Stimulated activated naive CD8-positive, alpha-beta T cell treated with anti-CD3 and anti-CD28 coated beads, Interleukin-15, Interleukin-2, amounts not matched to agents 100 ng/mL and 50 ng/mL, for 24 hours (primary cell): ENCODE results near the gene ZNF358.

Experiments
- H3K27ac Mint-ChIP-seq: one replicate; pipeline ENCODE4 v1.8.0; 2021; ENCODE audit warnings: mild to moderate bottlenecking, mixed read lengths
- H3K27me3 Mint-ChIP-seq: one replicate; pipeline ENCODE4 v1.8.0; 2021; ENCODE audit warnings: mixed read lengths
- H3K36me3 Mint-ChIP-seq: one replicate; pipeline ENCODE4 v1.8.0; 2021; ENCODE audit warnings: low read depth, mixed read lengths
- H3K4me1 Mint-ChIP-seq: one replicate; pipeline ENCODE4 v1.8.0; 2021; ENCODE audit warnings: low read depth, mixed read lengths
- H3K4me3 Mint-ChIP-seq: one replicate; pipeline ENCODE4 v1.8.0; 2021; ENCODE audit warnings: mild to moderate bottlenecking, mixed read lengths
- H3K9me3 Mint-ChIP-seq: one replicate; pipeline ENCODE4 v1.8.0; 2021; ENCODE audit warnings: mixed read lengths

The ZNF358 gene

DNA sequence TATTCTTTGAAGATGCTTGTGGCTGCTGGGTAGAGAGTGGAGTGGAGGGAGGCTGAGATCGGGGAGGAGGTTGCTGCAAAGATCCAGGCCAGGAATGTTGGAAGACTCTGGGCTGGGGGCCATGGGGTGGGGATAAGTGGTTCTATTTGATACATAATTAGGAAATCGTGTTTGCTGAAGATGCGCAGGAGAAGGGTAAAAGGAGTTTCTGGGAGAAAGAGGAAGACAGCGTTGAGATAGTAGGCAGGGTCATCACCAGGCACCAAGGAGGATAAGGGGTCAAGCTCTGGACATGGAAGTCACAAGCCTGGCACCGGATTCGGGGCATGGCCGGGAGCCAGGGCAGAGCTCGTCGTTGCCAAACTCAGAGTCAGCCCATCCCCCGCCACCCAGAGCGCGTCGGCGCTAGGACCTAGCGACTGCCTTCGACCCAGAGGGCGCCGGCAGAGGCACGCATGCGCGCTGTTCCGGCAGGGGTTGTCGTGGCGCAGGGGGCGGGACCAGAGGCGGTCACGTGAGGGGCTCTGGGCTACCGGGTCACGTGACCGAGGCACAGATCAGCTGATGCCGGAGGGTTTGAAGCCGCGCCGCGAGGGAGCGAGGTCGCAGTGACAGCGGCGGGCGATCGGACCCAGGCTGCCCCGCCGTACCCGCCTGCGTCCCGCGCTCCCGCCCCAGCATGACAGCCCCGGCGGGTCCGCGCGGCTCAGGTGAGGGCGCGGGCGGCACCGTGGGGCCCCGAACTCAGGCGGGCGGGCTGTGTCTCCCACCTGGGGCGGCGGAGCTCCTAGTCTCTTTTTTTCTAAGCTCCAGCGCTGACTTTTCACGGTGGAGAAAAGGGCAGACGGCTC, 6.4 kb downstream of the ZNF358 start, which contains the start of gene MCOLN1:
Gene MCOLN1 (plus strand): TSS at position 553 of the 851 bp plus-strand sequence. CDS start 127 bp downstream, at position 680.
- H3K27ac Mint-ChIP-seq = peak within 1 kb of the TSS; percentile 79
- peaks cover 13% of the 10 kb centered on the region for H3K4me1 Mint-ChIP-seq
- H3K27me3 Mint-ChIP-seq = no peaks in the 10 kb centered on the region
- no peaks in the 10 kb centered on the region for H3K9me3 Mint-ChIP-seq
- H3K4me3 Mint-ChIP-seq = peak within 1 kb of the TSS; percentile 84
- no peaks in the 10 kb centered on the region for H3K36me3 Mint-ChIP-seq

DNA sequence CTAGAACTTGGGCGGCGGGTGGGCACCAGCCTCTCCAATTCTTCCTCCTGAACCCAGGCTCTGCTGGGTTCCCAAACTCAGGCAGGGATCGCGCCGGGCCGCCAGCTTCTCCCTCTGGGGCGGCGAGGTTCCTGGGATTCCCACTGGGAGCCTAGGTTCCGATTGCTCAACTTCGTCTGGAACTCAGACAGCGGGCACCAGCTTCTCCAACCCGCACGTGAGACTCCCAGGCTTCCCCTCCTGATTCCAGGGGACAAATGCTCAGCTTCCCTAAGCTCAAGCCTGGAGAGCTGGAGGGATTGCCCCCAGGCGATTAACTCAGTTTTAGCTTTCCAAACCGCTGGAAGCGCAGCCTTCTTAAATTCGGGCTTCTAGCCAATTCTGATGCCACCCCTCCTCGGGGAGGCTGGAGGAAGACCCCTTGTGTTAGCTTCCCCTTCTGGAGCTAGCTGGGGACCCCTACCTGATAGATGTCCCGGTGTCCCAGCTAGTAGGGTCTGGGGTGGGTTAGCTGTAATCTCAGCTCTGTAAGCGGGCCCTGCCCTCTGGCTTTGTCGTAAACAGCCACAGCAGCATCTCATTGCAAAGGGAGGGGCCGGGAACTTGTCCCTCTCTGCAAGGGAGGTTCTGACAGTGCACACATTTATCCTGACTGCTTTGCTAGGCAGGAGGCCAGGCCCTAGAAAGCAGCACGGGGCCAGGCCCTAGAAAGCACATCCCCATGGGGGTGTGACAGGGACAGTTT, 7.2 kb downstream of the ZNF358 start:
- peak overlapping the region; percentile 84 for H3K4me3 Mint-ChIP-seq
- H3K36me3 Mint-ChIP-seq = no peaks in the 10 kb centered on the region
- H3K9me3 Mint-ChIP-seq = no peaks in the 10 kb centered on the region
- peaks cover 13% of the 10 kb centered on the region for H3K4me1 Mint-ChIP-seq
- no peaks in the 10 kb centered on the region for H3K27me3 Mint-ChIP-seq
- H3K27ac Mint-ChIP-seq = no peak overlapping the region

DNA sequence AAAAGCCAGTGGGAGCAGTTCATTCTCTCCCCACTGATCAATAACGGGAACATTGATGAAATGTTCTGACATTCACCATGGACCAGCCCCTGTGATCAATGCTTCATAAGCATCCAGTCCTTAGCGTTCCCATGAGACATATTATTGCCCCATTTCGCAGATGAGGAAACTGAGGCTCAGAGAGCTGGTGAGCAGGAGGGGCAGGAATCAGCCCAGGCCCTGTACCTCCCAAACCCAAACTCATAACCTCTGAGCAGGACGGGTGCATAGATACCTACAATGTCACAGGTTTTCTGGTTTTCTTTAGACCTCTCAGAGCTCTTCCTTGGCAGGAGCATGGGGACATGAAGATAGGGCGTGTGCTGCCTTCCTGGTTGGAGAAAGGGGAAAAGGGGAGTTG, 8.6 kb downstream of the ZNF358 start:
- H3K4me3 Mint-ChIP-seq = no peak overlapping the region
- H3K27me3 Mint-ChIP-seq = no peaks in the 10 kb centered on the region
- no peak overlapping the region for H3K27ac Mint-ChIP-seq
- no peaks in the 10 kb centered on the region for H3K36me3 Mint-ChIP-seq
- peaks cover 13% of the 10 kb centered on the region for H3K4me1 Mint-ChIP-seq
- no peaks in the 10 kb centered on the region for H3K9me3 Mint-ChIP-seq

DNA sequence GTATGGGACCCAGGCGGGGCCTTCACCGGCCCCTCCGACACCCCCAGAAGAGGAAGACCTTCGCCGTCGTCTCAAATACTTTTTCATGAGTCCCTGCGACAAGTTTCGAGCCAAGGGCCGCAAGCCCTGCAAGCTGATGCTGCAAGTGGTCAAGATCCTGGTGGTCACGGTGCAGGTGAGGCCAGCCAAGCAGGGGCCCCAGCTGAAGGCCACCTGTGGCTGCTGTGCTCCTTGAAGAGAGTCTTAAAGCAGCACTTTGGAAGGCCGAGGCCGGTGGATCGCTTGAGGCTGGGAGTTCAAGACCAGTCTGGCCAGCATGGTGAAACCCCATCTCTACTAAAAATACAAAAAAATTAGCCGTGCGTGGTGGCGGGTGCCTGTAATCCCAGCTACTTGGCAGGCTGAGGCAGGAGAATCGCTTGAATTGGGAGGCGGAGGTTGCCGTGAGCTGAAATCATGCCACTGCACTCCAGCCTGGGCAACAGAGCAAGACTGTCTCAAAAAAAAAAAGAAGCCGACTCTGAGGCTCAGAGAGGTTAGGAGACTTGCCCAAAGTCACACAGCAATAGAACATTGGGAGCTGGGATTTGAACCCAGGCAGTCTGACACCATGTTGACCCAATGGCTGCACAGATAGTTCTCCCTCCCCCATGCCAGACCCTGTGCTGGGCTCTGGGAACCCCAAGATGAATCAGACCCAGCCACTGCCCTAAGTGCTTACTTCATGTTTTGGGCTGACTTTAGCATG, 9.3 kb downstream of the ZNF358 start:
- Mint-ChIP-seq H3K27ac (no peak overlapping the region), H3K4me3 (no peak overlapping the region), H3K9me3 (no peaks in the 10 kb centered on the region), H3K4me1 (peaks cover 13% of the 10 kb centered on the region), H3K27me3 (no peaks in the 10 kb centered on the region), H3K36me3 (peaks cover under 1% of the 10 kb centered on the region)

DNA sequence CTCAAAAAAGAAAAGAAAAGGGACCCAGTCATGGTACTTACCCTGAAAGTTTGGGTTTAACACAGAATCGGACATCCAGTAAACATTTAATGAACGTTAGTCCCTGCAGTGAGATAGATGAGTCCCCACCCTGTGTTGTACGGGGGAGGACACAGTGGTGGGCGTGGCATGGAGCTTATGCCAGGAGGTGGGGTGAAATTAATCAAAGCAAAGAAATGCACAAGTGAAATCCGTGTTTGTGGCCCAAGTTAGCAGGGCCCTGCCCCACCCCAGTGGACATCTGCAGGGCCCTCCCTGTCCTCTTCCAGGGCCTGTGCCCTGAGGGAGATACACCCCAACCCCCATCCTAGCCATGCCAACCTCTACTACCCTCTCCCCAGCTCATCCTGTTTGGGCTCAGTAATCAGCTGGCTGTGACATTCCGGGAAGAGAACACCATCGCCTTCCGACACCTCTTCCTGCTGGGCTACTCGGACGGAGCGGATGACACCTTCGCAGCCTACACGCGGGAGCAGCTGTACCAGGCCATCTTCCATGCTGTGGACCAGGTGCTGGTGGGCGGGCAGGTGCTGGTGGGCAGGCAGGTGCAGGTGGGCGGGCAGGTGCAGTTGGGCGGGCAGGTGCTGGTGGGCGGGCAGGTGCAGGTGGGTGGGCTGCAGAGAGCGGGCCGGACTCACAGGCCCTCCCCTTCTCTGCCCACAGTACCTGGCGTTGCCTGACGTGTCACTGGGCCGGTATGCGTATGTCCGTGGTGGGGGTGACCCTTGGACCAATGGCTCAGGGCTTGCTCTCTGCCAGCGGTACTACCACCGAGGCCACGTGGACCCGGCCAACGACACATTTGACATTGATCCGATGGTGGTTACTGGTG, 10.4 kb downstream of the ZNF358 start:
- Mint-ChIP-seq H3K27me3 (no peaks in the 10 kb centered on the region), H3K36me3 (peaks cover 4% of the 10 kb centered on the region), H3K27ac (no peak overlapping the region), H3K4me1 (peaks cover 13% of the 10 kb centered on the region), H3K4me3 (no peak overlapping the region), H3K9me3 (no peaks in the 10 kb centered on the region)

DNA sequence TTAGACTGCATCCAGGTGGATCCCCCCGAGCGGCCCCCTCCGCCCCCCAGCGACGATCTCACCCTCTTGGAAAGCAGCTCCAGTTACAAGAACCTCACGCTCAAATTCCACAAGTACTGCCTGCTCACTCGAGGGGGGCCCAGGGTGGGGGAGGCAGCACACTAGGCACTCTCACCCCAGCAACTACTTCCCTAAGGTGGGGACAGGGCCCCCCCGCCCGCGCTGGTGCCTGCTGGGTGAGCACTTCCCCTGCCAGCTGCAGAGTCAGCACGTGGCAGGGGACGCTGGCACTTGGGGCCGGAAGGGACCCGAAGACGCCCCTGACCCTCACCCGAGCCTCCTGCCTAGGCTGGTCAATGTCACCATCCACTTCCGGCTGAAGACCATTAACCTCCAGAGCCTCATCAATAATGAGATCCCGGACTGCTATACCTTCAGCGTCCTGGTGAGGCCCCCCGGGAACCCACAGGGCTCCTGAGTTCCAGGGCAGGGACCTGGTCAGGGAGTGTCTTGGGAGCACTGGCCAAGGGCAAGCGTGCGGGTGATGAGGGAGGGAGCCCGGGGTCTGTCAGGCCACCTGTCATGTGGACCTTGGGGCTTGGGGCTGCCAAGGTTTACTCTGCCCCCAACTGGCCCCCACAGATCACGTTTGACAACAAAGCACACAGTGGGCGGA, 11.8 kb downstream of the ZNF358 start:
- Mint-ChIP-seq H3K4me1 (peaks cover 9% of the 10 kb centered on the region), H3K27me3 (no peaks in the 10 kb centered on the region), H3K27ac (no peak overlapping the region), H3K4me3 (no peak overlapping the region), H3K36me3 (peaks cover 8% of the 10 kb centered on the region), H3K9me3 (no peaks in the 10 kb centered on the region)

DNA sequence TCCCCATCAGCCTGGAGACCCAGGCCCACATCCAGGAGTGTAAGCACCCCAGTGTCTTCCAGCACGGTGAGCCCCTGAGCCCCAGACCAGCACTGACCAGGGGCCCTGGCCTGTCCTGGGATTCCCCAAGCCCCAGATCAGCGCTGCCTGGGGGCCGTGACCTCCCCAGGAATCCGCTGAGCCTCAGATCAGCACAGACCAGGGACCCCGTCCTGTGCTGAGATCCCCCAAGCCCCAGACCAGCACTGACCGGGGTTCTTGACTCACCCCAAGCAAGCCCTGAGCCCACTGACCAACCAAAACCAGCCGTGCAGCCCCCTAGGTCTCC, 12.3 kb downstream of the ZNF358 start:
- no peak overlapping the region for H3K4me3 Mint-ChIP-seq
- H3K36me3 Mint-ChIP-seq = peaks cover 8% of the 10 kb centered on the region
- no peaks in the 10 kb centered on the region for H3K27me3 Mint-ChIP-seq
- no peak overlapping the region for H3K27ac Mint-ChIP-seq
- H3K9me3 Mint-ChIP-seq = no peaks in the 10 kb centered on the region
- peaks cover 11% of the 10 kb centered on the region for H3K4me1 Mint-ChIP-seq

DNA sequence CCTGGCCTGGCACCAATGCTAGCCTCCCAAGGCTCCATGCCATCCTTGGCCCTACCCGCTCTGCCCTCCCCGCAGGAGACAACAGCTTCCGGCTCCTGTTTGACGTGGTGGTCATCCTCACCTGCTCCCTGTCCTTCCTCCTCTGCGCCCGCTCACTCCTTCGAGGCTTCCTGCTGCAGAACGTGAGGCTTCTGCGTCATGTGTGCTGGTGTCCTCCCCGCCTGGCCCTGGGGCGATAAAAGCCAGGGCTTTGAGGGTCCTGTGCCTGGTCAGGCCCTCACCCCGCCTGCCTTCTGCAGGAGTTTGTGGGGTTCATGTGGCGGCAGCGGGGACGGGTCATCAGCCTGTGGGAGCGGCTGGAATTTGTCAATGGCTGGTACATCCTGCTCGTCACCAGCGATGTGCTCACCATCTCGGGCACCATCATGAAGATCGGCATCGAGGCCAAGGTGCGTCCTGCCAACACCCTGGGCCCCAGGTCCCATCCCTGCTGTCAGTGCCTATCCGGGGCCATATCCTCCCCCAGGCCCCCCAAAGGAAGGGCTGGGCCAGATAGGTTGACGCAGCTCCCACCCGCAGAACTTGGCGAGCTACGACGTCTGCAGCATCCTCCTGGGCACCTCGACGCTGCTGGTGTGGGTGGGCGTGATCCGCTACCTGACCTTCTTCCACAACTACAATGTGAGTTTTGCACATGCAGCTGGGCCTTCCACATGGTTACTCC, 12.8 kb downstream of the ZNF358 start:
- no peaks in the 10 kb centered on the region for H3K27me3 Mint-ChIP-seq
- peaks cover 11% of the 10 kb centered on the region for H3K4me1 Mint-ChIP-seq
- H3K36me3 Mint-ChIP-seq = peaks cover 8% of the 10 kb centered on the region
- no peak overlapping the region for H3K4me3 Mint-ChIP-seq
- H3K9me3 Mint-ChIP-seq = no peaks in the 10 kb centered on the region
- no peak overlapping the region for H3K27ac Mint-ChIP-seq

DNA sequence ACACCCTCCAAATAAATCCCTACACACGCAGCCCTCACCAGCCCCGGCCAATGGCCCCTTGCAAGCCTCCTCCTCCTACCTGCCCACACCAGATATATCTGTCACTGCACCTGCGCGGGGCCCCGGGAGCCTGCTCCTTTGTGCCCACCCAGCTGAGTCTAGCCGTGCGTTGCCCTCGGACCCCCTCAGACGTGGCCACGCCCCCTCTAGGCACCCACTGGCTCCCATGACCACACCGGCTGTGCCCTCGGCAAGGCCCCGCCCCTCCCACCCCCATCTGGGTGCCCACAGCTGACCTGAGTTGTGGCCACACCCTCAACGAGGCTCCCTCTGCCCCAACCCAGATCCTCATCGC, 13.3 kb downstream of the ZNF358 start:
- H3K27ac Mint-ChIP-seq = no peak overlapping the region
- no peaks in the 10 kb centered on the region for H3K9me3 Mint-ChIP-seq
- peaks cover 8% of the 10 kb centered on the region for H3K36me3 Mint-ChIP-seq
- no peaks in the 10 kb centered on the region for H3K27me3 Mint-ChIP-seq
- peaks cover 12% of the 10 kb centered on the region for H3K4me1 Mint-ChIP-seq
- H3K4me3 Mint-ChIP-seq = no peak overlapping the region

DNA sequence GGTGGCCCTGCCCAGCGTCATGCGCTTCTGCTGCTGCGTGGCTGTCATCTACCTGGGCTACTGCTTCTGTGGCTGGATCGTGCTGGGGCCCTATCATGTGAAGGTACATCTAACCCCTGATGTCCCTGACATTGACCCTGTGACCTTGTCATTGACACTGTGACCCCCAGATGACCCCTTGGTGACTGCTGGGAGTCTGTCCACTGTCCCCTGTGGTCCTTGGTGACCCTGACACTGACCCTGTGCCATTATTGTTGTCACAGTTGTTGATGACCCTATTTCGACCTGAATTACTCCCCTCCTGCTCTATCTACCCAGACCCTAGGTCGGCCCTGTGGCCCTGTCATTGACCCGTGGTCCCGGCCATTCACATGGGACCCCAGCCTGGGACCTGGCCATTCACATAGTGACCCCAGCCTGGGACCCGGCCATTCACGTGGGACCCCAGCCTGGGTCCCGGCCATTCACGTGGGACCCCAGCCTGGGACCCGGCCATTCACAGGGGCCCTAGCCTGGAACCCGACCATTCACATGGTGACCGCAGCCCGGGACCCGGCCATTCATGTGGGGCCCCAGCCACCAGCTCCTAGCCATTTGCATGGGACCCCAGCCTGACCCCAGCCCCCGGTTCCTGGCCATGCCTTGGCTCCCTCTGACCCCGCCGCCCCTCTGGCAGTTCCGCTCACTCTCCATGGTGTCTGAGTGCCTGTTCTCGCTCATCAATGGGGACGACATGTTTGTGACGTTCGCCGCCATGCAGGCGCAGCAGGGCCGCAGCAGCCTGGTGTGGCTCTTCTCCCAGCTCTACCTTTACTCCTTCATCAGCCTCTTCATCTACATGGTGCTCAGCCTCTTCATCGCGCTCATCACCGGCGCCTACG, 13.9 kb downstream of the ZNF358 start:
- H3K4me3 Mint-ChIP-seq = no peak overlapping the region
- H3K4me1 Mint-ChIP-seq = peaks cover 12% of the 10 kb centered on the region
- H3K36me3 Mint-ChIP-seq = peaks cover 8% of the 10 kb centered on the region

DNA sequence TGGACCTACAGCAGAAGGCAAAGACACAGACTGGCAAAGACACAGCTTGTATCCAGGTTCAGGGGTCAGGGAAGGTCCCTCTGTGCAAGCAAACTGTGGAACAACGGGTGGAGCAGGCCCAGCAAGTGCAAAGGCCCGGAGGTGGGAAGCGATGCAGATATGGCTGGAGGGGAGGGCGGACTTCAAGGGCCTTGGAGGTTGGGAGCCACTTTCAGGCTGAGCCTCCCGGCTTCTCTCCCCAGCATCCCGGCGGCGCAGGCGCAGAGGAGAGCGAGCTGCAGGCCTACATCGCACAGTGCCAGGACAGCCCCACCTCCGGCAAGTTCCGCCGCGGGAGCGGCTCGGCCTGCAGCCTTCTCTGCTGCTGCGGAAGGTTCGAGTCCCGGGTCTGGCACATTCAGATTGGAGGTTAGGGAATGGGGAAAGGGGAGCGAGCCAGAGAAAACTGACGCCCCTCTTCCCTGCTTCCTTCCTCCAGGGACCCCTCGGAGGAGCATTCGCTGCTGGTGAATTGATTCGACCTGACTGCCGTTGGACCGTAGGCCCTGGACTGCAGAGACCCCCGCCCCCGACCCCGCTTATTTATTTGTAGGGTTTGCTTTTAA, 17.5 kb downstream of the ZNF358 start:
- no peaks in the 10 kb centered on the region for H3K9me3 Mint-ChIP-seq
- no peak overlapping the region for H3K27ac Mint-ChIP-seq
- peaks cover 12% of the 10 kb centered on the region for H3K36me3 Mint-ChIP-seq
- H3K27me3 Mint-ChIP-seq = no peaks in the 10 kb centered on the region
- peak overlapping the region; percentile 94 for H3K4me3 Mint-ChIP-seq
- peaks cover 23% of the 10 kb centered on the region for H3K4me1 Mint-ChIP-seq

More for the DNA sequence above, 13.9 kb downstream of the ZNF358 start:
- no peak overlapping the region for H3K27ac Mint-ChIP-seq
- H3K9me3 Mint-ChIP-seq = no peaks in the 10 kb centered on the region
- H3K27me3 Mint-ChIP-seq = no peaks in the 10 kb centered on the region

DNA sequence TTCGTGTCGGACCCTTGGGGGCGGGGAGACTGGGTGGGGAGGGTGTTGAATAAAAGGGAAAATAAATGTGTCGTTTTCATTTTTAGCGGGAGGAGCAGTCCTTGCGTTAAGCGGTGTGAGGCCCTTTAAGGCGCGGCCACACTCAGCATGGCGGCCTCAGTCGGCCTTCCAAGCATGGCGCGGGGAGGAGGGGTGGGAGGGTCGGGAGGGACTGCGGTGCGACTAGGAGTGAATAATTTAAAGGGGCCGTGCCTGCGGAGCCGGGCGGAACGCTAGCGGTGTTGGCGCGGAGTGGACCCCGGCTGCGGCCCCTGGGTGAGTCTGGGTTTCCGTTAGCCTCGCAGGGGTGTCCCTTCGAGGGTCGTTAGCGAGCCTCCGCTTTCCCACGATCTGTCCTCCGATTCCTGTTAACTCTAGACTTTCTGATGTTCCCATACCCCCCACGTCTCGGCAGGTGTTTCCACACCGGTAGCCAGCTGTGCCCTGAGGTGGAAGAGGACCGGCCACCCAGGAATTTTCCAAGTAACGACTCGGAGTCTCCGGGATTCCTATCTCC, 18.1 kb downstream of the ZNF358 start:
- H3K36me3 Mint-ChIP-seq = peaks cover 18% of the 10 kb centered on the region
- H3K27ac Mint-ChIP-seq = peak overlapping the region; percentile 83
- no peaks in the 10 kb centered on the region for H3K9me3 Mint-ChIP-seq
- peaks cover 23% of the 10 kb centered on the region for H3K4me1 Mint-ChIP-seq
- no peaks in the 10 kb centered on the region for H3K27me3 Mint-ChIP-seq
- peak overlapping the region; percentile 94 for H3K4me3 Mint-ChIP-seq
